HepG2 (cell line): Measurements from ENCODE around the gene LCK. TPM values are rescaled to one million over a fixed set of nuclear protein-coding genes. Genes with fewer than 3 reads are reported as not detected.

Experiments
- DZIP1 ChIP-seq: sonication (generic); formaldehyde crosslinking; IDR thresholded peaks from 2 replicates; pipeline ENCODE4 v1.5.0; 2020; ENCODE audit warnings: mild to moderate bottlenecking, missing genetic modification reagents
- MLXIP ChIP-seq: sonication (generic); formaldehyde crosslinking; IDR thresholded peaks from 2 replicates; pipeline ENCODE4 v1.9.0; 2021; ENCODE audit warnings: missing genetic modification reagents, borderline replicate concordance
- SIN3B ChIP-seq: fragments of 150-350 bp; IDR thresholded peaks from 2 replicates; pipeline ENCODE4 v1.6.1; 2014; ENCODE audit warnings: low read length
- ZBTB40 ChIP-seq, 2 experiments: fragments of 450-650 bp in 1 of 2; sonication (generic) in 1 of 2; formaldehyde crosslinking in 1 of 2; IDR thresholded peaks; 2 replicates each; pipeline versions ENCODE4 v1.6.1 to v1.8.0; 2016 to 2022; ENCODE audit warnings: antibody characterized with exemption in 1 of 2, mild to moderate bottlenecking in 1 of 2, missing genetic modification reagents in 1 of 2
- polyA plus RNA-seq, 8 experiments: library from polyadenylated mRNA; depleted of rRNA in 3 of 8; stranded (reverse) in 7 of 8; unstranded in 1 of 8; fragments of >200 nt; fragmentation: Illumina TruSeq in 4 of 8; extraction: Trizol in 4 of 8; gene quantifications; 2 replicates each; pipeline versions ENCODE4 v1.2.1 to v1.2.3, GENCODE V29; 2011 to 2016; ENCODE audit warnings: low read depth in 4 of 8, missing spikeins in 1 of 8, mixed read lengths in 1 of 8; ENCODE audit not compliant: insufficient read depth in 1 of 8
- total RNA-seq, 5 experiments: library from RNA; depleted of rRNA; stranded (reverse); fragments of >200 nt; fragmentation: Illumina TruSeq; extraction: Trizol; gene quantifications; 2 replicates each; pipeline ENCODE4 v1.2.3, GENCODE V29; 2016; ENCODE audit warnings: low read depth in 1 of 5

The LCK gene
- total and polyA plus RNA-seq, 2 of the 13 experiments (the other 11 are each of a cell fraction or from before 2014, with no cell fraction given), result 0.93 to 1.8 TPM

GRCh38 chr1:32291708-32292538 is 40.9 kb downstream of the LCK start, which contains the start of gene HDAC1 (continued):
- TF ChIP-seq ZBTB40 (IDR thresholded peaks at IDR 0.05) (no peak), ZBTB40 (CRISPR knock-in tag; IDR thresholded peaks at IDR 0.05) (no peak; the same call in 1 of the 2 replicates), SIN3B (no peak), DZIP1 (no peak), MLXIP (no peak)
